Endometrial microvascular endothelial cells (primary cell): Measurements from ENCODE around the gene PRMT3. TPM values are rescaled to one million over a fixed set of nuclear protein-coding genes. Genes with fewer than 3 reads are reported as not detected.
"Not testable (repeated sequence)": the region's sequence is repeated elsewhere in the genome, so short reads cannot be mapped to it uniquely, and the experiment has no call there.

Experiments used
- in situ Hi-C: cut with HindIII; loops from 2 replicates; pipeline ENCODE4 v1.10.0; 2017; ENCODE audit warnings: low sequenced_read_pairs, low pct_unique_long_range_greater_than_20kb; ENCODE audit errors: inconsistent ontology term
- total RNA-seq: library from RNA; depleted of rRNA; stranded (reverse); fragments of >200 nt; gene quantifications from one replicate; pipeline ENCODE4 v1.2.3, GENCODE V29; 2015; ENCODE audit errors: inconsistent ontology term

PRMT3 gene
- total RNA-seq, 1 donor from 2014 or later, result 19.9 TPM

- in situ Hi-C loops, result no loop called here
Measured at GRCh38 chr11:20451568-20451967, 64.1 kb downstream of the PRMT3 start.

- in situ Hi-C loops, result no loop called here
Measured at GRCh38 chr11:20452585-20452984, 65.1 kb downstream of the PRMT3 start.

GRCh38 chr11:20453657-20454316, 66.3 kb downstream of the PRMT3 start:
- in situ Hi-C loops, result no loop called here

- in situ Hi-C loops, result no loop called here
Measured at GRCh38 chr11:20457001-20457799, 69.7 kb downstream of the PRMT3 start.

- in situ Hi-C loops, result no loop called here
Measured at GRCh38 chr11:20457934-20458680, 70.6 kb downstream of the PRMT3 start.

- in situ Hi-C loops, result no loop called here
Measured at GRCh38 chr11:20458905-20459632, 71.6 kb downstream of the PRMT3 start.

- in situ Hi-C loops, result no loop called here
Measured at GRCh38 chr11:20459865-20460264, 72.3 kb downstream of the PRMT3 start.

GRCh38 chr11:20464518-20464917, 77.0 kb downstream of the PRMT3 start:
- in situ Hi-C loops, result no loop called here

- in situ Hi-C loops, result no loop called here
Measured at GRCh38 chr11:20467487-20468185, 80.1 kb downstream of the PRMT3 start.

GRCh38 chr11:20470348-20470747, 82.8 kb downstream of the PRMT3 start:
- in situ Hi-C loops, result no loop called here

- in situ Hi-C loops, result not testable (repeated sequence)
Measured at GRCh38 chr11:20471929-20472328, 84.4 kb downstream of the PRMT3 start.

- in situ Hi-C loops, result no loop called here
Measured at GRCh38 chr11:20474176-20474881, 86.8 kb downstream of the PRMT3 start.

- in situ Hi-C loops, result no loop called here
Measured at GRCh38 chr11:20474882-20475517, 87.5 kb downstream of the PRMT3 start.

GRCh38 chr11:20477418-20478090, 90.0 kb downstream of the PRMT3 start:
- in situ Hi-C loops, result no loop called here

- in situ Hi-C loops, result no loop called here
Measured at GRCh38 chr11:20479513-20479912, 92.0 kb downstream of the PRMT3 start.

- in situ Hi-C loops, result no loop called here
Measured at GRCh38 chr11:20483931-20484330, 96.4 kb downstream of the PRMT3 start.

- in situ Hi-C loops, result not testable (repeated sequence)
Measured at GRCh38 chr11:20484416-20484815, 96.9 kb downstream of the PRMT3 start.
